GM21825 (cell line): ENCODE measurements around the gene RAB21.
"Not testable (repeated sequence)": the region's sequence is repeated elsewhere in the genome, so short reads cannot be mapped to it uniquely, and the experiment has no call there.

Experiments
- ATAC-seq: cut with Tn5 transposase; IDR thresholded peaks from one replicate; pipeline ENCODE4 v1.9.1; 2021; ENCODE audit warnings: mild to moderate bottlenecking, moderate library complexity; ENCODE audit not compliant: unreplicated experiment

RAB21 gene

DNA sequence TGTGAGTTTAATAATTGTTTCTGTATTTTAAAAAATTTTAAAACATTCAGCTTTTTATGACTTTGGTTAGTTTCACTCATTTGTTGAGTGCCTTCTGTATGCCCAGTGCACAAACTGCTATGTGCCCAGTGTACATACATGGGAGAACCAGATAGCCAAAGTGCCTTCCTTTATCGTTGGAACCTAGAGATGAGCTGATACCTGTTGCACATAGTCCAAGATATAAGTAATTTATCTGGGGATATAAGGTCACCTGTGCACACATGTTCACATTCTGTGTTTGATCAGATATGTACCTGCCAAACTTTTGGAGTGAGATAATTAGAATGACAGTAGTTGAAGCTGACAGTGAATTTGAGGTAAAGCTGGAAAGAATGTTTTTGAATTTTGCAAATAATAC, 37.9 kb downstream of the RAB21 start:
- ATAC-seq, result no peak

DNA sequence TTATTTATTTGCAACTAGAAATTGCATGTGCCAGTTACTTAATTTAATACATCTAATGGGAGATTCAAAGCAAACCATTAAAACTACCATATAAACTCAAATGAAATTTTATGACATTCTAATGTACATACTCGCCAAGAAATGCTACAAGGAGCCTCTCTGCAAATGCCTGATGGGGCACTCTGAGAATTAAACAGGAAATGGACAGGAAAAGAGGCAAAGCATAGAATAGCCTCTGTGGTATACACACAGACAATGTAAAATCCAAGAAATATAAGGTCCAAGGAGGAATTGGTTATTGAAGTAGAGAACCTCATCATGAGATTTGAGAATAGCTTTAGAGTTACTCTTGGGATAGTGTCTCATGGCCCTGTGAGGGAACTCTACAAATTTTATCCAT, 41.2 kb downstream of the RAB21 start:
- ATAC-seq, result no peak

DNA sequence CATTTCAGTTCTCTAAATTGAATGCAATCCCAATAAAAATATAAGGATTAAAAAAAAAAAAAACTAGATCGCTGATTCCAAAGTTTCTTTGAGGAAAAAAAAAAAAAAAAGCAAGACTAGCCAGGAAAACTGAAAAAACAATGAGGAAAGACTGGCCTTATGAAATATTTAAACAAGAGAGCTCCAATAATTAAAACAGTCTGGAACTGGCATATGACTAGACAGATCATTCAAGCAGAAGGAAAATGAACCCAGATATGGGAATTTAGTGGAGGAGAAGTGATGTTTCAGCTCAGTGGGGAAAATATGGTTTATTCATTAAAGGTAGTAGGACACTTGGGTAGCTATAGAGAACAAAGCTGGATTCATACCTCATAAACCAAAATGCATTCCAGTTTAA, 42.9 kb downstream of the RAB21 start:
- no peak for ATAC-seq

DNA sequence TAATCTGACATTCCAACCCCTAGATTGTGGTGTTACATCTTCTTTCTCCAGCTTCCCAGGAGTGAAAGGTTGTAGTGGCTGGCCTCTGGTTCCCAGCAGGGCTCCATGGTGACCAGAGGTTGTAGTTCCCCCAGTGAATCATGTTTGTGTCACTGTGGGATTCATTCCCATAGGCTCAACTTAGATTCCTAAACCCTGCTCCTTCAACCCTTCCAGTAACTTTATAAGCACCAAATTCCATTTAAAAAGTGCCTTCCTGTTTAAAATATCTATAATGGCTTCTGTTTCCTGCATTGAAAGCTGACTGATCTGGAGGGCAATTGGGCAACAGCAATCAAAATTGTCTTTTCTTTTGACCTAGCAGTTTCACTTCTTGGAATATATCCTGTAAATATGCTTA, 44.4 kb downstream of the RAB21 start:
- ATAC-seq, result no peak

DNA sequence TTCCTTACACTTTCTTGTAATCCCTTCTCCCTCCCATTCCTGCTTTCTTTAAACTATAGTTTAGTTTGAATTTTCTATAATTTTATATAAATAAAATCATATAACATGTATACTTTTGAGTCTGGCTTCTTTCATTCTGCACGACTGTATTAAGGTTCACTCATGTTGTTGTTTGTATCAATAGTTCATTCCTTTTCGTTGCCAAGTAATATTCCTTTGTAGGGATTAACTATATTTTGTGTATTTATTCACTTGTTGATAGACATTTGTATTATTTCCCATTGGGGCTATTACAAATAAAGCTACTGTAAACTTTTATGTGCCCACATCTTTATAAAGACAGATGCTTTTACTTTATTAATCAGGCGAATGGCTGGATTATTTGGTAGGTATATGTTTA, 45.5 kb downstream of the RAB21 start:
- ATAC-seq, result no peak

DNA sequence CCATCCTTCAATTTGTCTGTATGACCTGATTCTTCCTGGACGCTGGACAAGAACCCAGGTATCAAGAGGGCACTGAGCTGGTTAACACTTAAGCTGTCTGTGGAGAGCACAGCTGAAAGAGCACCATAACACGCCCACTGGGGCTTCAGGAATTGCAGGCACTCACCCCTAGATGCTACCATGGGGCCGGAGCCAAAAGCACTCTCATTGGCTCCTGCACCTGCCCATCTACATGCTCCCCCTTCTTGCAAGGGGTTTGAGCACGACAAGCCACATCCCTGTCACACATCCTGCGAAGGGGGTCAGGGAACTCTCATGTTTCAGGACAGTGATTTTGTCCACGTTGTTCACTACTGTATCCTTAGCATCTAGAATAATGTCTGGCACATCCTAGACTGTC, 49.8 kb downstream of the RAB21 start:
- ATAC-seq, result no peak

DNA sequence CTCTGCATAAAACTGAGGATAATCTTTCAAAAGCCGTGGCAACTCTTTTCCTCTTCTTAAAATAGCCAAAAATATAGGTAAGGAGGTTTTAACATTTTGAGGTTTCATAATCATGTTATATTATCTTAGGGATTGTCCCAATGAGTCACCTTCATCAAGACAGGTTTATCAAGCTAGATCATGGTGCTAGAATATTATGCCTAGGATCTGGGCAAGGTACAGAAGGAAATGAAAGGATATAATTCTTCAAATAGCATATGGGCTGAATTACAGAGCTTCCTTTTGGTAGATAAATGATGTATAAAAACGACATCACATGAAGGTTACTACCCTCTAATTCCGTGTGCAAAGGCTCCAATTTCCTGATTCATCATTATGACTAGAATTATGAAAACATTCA, 56.3 kb downstream of the RAB21 start:
- no peak for ATAC-seq

DNA sequence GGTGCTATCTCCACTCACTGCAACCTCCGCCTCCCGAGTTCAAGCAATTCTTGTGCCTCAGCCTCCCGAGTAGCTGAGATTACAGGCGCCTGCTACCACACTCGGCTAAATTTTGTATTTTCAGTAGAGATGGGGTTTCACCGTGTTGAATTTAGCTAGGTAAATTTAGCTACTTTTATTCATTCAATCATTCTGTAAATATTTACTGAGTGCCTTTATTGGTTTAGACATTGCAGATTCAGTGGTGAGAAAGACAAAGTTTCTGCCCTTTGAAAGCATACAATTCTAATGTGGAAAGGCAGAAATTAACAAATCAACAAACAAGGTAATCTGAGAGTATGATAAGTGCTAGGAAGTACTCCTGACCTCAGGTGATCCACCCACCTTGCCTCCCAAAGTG, 60.6 kb downstream of the RAB21 start:
- ATAC-seq, result not testable (repeated sequence)

DNA sequence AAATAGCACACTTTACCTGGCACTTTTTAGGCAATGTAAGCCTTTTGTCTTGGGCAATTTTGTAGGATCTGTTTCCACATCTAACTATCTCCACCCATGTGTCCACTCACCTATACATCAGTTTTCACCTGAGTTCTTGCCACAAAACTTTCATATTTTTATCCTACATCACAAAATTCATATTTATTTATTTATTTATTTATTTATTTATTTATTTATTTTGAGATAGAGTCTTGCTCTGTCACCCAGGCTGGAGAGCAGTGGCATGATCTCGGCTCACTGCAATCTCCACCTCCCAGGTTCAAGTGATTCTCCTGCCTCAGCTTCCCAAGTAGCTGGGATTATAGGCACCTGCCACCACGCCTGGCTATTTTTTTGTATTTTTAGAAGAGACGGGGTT, 67.4 kb downstream of the RAB21 start:
- ATAC-seq, result not testable (repeated sequence)

DNA sequence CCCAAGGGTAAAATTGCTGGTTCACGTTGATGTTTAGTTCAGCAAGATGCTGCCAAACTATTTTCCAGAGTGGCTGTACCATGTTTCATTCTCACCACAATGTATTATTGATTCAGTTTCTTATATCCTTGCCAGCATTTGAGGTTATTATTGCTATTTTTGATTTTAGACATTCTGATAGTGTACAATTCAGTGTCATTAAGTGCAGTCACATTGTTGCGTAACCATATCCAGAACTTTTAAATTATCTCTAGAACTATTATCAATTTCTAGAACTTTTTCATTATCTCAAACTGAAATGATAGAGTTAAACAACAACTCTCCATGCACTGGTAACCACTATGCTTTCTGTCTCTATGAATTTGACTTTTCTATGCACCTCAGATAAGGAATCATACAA, 74.2 kb downstream of the RAB21 start:
- no peak for ATAC-seq

DNA sequence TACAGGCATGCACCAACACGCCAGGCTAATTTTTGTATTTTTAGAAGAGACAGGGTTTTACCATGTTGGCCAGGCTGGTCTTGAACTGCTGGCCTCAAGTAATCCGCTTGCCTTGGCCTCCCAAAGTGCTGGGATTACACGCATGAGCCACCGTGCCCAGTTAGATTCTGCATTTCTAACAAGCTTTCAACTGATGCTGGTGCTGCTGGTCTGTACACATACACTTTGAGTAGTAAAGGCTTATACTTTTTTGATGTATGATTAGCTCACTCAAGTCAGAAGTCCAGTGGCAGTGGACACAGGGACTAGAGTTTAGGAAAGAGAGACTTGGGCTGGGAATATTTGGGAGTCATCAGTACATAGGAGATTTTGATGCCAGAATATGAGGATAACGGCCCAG, 82.7 kb downstream of the RAB21 start:
- no peak for ATAC-seq

DNA sequence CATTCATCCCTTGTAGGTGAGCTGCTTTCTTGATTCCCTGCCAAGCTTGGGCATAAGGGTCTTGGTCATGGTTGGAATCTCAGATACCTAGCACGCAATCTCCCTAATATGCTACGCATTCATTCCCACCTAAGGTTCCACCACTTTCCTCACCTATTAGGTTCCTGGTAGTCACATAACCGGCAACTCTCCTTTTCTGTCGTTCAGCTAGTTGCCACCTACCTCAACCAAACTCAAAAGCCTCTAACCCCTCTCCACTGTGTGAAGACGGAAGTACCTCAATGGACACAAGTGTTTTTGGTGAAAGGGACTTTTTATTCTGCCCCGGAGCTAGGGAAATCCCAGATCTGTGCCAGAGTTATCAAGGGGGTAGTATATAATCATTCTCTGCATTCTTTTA, 83.6 kb downstream of the RAB21 start:
- ATAC-seq, result no peak

DNA sequence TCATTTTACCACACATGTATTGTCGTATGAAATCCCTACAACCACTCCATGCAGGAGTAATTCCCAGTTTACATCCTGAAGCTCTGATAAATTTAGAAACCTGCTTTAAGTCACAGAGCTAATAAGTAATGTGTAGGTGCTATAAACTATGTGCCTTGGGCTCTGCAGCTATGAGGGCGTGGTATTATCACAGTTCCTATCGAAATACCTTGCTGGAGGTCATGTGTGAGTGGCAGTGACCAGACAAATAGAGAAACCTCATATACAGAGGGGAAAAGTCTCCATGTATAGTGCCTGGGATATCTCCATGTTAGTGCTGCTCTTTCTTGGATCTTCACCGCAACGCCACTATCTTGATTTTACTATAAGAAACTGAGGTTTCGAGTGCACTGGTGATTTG, 84.0 kb downstream of the RAB21 start:
- ATAC-seq, result no peak

DNA sequence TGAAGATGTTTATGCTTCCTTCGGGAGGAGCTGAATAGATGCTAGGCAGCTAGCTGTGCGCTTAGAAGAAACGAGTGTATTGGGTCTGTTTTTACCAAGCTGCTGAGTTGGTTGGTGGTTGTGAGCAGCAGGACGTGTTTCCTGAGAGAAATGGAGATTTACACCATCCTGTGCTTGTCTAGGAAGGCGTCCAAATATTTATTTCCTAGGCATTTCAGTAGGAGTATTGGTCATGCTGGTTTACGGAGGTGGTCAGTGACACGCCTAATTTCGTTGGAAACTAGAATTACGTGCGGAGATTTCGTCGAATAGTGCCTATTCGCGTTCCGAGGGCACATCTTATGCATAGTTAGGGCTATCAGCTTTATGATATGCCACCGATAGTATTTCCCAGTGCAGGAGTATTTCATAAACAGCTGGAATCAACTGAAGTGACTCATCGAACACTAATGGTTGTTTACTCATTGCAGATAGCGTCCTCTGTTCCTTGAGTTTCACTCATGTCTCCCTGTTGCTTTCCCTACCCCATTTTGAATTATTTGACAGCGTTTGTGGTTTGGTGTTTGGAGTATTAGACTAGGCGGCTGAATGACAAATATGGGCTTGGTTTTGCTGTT, 85.7 kb downstream of the RAB21 start:
- peak; percentile 7 for ATAC-seq

DNA sequence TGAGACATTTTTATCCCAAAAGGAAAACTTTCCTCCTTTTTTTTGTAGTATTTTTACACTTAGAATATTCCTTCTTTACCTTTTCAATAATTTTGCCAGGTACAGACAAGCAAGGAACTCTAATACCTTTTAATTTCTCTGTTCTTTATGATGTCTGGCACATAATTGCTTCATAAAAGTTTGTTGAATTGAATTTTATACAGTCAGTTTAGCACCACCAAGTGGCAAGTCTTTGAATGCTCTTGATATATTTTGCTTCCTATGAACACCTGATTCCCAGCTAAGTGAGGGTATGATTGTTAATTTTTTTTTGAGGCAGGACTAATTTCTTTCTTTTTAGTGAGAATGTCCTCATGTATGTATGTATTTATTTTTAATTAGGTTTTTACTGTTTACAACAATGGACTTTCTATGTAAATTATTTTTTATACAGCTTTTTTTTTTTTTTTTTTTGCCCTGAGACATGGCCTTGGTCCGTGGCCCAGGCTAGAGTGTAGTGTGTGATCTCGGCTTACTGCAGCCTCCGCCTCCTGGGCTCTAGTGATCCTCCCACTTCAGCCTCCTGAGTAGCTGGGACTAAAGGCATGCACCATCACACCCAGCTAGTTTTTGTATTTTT, 91.8 kb downstream of the RAB21 start:
- no peak for ATAC-seq

DNA sequence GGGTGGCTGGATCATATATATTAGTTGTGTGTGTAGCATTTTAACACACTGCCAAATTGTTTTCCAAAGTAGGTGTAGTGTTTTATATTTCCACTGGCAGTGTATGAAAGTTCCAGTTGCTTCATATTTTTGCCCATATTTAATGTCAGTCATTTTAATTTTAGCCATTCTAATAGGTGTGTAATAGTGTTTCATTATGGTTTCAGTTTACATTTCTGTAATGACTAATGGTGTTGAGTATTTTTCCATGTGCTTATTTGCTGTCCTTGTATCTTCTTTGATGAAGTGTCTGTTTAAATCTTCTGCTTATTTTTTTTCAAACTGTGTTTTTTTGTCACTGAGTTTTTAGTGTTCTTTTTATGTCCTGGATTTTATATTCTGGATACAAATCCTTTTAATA, 93.5 kb downstream of the RAB21 start:
- no peak for ATAC-seq

DNA sequence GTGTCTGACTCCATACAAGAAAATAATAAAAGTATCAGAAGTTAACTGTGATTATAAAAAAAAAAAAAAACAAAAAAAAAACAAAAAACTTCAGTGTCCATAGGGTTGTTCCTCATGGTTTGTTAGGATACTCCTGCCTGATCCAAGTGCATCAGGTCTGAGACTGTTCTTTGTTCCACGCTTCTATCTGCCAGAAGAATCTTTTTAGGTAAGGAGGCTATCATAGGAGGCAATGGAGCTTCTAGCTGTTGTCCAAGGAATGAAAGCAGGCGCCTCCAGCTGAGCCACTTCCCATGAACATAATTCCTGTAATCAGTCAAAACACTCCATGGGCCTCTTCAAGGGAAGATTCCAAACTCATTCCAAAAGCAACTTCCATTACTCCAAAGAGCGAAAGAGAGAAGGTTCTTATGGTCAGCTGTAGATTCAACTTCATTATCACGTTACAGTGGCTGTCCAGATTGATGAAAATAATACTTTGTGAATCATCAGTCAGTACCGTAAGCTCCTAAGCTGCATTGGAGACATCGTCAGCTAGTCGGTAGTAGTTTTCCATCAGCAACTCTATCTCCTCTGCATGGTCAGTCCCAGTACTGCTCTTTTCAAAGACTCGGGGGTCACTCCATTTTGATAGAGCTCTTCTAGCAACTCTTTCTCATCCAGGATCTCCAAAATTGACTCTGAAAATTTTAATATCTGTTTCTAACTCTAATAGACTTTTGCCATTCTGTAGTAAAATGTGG, 94.6 kb downstream of the RAB21 start:
- no peak for ATAC-seq
